ENCODE data around the gene NSDHL.

The NSDHL gene

GRCh38 chrX:152845618-152846240 is 14.9 kb downstream of the NSDHL start:
- no peak for DNase-seq

DNA sequence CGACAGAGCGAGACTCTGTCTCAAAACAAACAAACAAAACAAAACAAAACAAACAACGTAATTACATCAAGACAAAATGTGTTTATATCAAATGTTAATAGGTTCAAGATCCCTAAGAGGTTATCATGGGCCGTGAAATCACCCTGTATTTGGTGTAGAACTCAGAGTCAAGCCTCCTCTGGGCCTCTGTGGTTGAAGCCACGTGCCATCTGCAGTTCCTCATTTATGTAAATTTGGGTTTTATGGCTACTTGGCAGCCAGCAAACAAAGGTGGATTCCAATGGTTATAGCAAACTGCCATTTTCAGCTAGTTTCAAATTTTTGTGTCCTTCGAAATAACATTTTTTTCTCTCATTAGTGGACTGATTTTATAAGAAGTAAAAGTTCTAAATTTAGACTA is 16.4 kb downstream of the NSDHL start:
- DNase-seq, result peak; percentile 4

DNA sequence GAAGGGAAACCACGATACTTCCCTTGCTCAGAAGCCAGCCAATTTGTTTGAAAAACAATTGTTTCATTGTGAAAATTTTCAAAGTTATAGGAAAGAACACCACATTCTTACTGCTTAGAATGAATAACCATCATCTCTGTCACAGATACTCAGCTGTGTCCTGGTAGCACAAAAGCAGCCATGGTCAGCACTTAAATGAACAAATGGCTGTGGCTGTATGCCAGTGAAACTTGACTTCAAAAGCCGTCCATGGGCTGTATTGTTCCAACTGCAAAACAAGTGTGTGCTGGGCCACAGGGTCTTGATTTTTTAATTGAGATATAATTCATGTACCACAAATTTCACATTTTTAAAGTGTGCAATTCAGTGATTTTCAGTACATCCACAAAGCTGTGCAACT is 19.6 kb downstream of the NSDHL start:
- DNase-seq, result no peak

DNA sequence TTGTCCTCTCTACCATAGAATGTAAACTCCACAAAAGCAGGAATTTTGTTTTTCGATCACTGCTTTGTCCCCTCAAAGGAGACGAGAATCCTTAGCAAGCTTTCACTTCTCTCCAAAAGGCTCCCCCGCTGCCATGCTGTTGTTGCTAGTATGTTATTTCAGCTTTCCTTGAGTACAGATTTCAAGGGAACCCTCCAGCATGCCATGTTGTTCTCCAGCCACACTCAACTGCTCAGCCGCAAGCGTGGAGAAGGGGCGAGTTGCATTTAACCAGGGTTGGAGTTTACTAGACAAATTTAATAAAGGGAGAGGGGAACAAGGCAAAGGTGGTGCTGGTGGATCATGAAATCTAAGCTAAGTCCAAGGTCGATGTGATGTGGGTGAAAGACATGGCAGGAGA is 23.1 kb downstream of the NSDHL start:
- DNase-seq, result no peak

GRCh38 chrX:152861116-152861515 is 30.3 kb downstream of the NSDHL start:
- DNase-seq, result no peak

GRCh38 chrX:152861826-152862225 is 31.0 kb downstream of the NSDHL start:
- DNase-seq, result no peak

- DNase-seq, result no peak
Measured at GRCh38 chrX:152865232-152865920, 34.5 kb downstream of the NSDHL start.

DNA sequence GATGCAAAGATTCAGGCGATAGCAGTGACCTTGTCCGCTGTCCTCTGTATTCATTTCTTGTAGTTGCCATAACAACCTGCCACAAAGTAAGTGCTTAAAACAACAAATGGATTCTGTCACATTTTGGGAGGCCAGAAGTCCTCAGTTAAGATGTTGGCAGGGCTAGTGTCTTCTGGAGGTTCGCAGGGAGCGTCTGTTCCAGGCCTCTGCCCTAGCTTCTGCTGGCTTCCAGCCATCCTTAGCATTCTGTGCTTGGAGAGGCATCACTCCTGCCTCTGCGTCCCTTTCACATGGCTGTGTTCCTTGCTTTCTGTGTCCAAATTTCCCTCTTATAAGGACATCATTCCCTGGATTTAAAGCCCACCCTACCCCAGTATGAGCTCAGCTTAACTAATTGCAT is 35.5 kb downstream of the NSDHL start:
- no peak for DNase-seq

DNA sequence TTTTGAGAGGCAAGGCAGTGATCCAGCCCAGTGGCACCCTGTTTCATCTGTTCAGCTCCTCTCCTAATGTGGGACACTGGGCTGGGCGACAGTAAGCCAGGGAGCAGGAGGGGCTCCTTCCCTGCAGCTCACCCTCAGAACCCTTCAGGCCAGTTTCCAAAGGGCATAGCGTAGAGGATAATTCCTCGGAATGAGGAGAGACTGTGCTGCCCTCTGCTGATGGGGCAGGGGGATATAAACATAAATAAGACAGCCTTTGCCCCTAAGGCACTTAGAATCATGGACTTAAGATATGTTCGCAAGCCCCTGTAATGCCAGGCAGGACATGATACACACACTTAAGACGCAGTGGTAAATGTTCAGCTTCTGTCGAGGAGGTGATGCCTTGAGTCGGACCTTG is 39.1 kb downstream of the NSDHL start:
- DNase-seq, result no peak

GRCh38 chrX:152871260-152871659 is 40.4 kb downstream of the NSDHL start:
- DNase-seq, result no peak

DNA sequence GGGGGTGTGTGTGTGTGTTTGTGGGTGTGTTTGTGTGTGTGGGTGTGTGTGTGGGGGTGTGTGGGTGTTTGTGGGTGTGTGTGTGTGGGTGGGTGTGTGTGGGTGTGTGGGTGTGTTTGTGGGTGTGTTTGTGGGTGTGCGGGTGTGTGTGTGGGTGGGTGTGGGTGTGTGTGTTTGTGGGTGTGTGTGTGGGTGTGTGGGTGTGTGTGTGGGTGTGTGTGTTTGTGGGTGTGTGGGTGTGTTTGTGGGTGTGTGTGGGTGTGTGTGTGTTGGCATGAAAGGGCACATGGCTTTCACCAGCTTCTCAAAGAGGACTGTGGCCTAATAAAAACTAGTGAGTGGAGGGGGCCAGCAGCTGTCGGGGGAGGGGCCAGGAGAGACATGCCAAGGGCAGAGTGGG is 41.7 kb downstream of the NSDHL start:
- DNase-seq, result no peak

- no peak for DNase-seq
Measured at GRCh38 chrX:152873361-152873760, 42.5 kb downstream of the NSDHL start.

- DNase-seq, result no peak
Measured at GRCh38 chrX:152876931-152877840, 46.3 kb downstream of the NSDHL start.

DNA sequence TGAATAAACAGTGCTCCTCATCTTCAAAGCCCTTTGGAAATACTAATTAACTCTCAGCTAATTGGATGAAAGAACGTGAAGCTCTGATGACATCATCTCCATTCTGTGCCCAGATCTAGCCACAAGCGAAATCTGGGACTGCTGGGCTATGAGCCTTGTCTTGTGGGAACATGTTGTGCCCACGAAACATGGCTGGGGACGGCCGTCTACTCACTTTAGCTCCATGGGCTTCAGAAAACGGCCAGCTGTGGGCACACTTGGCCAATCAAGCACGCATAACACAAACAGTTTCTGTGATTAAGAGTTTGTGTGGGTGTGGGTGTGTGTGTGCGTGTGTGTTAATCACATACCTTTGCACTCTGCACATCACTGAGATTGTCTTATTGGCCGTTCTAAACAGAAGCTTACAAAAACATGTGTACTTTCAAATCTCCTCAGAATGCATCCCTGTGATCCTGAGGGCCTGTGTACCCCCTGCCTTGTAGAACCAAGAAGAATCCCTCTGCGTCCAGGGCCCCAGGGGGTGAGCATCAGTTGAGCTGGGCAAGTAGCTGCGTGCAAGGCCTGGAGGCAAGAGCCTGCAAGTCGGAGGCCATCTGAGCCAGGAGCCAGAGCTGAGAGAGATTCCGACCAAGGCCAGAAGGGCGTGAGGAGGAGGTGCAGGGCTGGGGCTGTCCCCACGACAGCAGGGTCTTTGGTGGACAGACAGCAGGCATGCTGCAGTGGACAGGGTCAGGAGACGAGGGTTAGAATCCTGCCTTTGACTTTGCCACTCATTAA is 48.3 kb downstream of the NSDHL start:
- no peak for DNase-seq

DNA sequence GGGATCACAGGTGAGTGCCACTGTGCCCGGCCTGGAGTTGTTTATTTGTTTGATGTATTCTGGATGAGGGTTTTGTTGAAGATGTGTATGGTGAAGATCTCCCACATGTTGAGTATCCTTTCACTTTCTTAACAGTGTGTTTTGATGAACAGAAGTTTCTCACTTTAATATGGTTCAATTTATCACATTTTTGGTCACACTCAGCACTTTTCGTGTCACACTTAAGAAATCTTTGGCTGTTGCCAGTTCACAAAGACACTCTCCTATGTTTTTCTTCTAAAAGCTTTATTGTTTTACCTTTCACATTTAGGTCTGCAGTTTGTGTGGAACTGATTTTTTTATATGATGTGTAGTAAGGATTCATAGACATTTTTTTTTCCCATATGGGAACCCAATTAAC is 50.4 kb downstream of the NSDHL start:
- no peak for DNase-seq

GRCh38 chrX:152884171-152884570 is 53.3 kb downstream of the NSDHL start:
- DNase-seq, result no peak

DNA sequence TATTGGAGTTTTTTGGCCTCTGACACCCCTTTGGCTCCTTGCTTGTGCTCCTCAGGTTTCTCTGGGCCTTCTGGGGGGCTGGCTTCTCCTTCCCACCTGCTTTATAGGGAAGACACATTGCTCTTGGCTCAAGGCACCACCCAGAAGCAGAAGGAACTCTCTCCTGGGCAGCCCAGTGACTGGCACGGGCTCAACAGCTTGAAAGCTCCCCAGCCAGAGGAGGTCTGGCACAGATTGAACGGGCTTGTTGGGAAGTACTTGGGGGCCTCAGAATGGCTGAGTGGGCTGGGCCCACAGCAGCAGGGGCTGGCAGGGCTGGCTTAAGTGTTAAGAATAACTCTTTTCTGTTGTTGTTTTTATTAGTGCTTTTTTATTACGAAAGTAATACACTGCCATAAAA is 55.9 kb downstream of the NSDHL start:
- no peak for DNase-seq

GRCh38 chrX:152892499-152892898 is 61.6 kb downstream of the NSDHL start:
- no peak for DNase-seq

DNA sequence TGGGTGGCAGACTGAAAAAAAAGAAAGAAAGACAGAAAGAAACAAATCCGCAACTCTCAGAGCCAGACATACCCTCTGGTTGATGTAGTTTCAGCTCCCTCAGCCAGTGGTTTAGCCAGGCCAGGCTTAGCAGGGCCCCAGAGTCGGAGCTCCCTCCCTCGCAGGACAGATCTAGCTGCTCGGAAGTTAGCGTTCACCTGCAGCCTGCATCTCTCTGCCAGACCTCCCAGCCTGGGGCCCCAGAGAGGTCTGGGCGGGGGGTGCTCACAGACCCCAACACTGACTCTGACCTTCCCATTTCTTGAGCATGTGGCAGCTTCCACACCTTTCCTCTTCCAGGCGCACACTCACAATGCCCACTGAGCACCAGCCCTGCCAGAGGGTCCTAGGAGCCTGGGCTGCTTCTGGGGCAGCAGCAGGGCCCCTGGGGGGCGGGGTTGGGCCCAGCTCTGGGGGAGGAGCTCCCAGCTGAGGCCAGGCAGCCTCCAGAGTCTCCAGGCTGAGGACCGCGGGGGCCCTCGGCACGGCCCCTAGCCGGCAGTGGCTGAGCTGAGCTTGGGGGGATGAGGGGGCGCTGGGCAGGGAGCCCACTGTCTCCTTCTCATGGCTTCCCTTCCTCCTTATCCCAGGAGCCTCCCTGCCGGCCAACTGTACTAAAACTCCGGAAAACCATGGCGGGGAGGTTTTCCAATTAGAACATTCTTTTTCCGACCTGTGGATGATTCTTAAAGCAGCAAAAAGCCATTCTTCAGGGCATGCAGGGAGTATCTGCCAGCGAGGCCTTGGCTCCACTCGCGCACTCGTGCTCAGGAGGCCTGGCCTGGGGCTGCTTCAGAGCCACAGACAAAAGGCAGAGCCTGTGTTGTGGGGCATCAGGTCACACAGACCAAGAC is 62.4 kb downstream of the NSDHL start:
- DNase-seq, result no peak

GRCh38 chrX:152893980-152894610 is 63.2 kb downstream of the NSDHL start:
- no peak for DNase-seq

DNA sequence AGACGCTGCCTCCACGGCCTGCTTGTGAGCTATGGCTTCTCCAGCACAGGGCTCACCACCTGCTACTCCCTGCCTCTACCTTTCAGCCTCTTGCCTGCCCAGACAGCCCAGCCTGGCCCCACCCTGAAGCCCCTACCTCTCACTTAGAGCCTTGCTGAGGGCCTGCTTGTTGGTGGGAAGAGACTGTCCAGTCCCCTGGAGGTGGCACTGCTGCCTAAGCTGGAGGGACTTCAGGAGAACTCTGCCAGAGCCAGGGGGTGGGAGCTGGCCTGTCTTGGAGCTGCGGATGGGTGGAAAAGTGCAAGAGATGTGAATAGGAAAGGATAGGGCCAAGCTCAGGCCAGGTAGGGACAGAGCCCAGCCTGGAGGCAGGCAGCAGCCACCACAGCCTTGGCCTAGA is 64.3 kb downstream of the NSDHL start:
- DNase-seq, result no peak
